Measurements from ENCODE around the gene PLCB4.

PLCB4 gene

GRCh38 chr20:9332791-9333479 is 264.0 kb downstream of the PLCB4 start:
- no peak for DNase-seq

- DNase-seq: no peak
Observed at GRCh38 chr20:9334866-9335265, 266.0 kb downstream of the PLCB4 start.

- no peak for DNase-seq
Observed at GRCh38 chr20:9338101-9338500, 269.2 kb downstream of the PLCB4 start.

GRCh38 chr20:9339708-9340107 is 270.8 kb downstream of the PLCB4 start:
- no peak for DNase-seq

- no peak for DNase-seq
Observed at GRCh38 chr20:9342651-9343050, 273.8 kb downstream of the PLCB4 start.

- no peak for DNase-seq
Observed at GRCh38 chr20:9344083-9344920, 275.4 kb downstream of the PLCB4 start.

- no peak for DNase-seq
Observed at GRCh38 chr20:9348316-9348715, 279.4 kb downstream of the PLCB4 start.

GRCh38 chr20:9348747-9349146 is 279.9 kb downstream of the PLCB4 start:
- no peak for DNase-seq

- DNase-seq: no peak
Observed at GRCh38 chr20:9349249-9349648, 280.4 kb downstream of the PLCB4 start.

GRCh38 chr20:9352739-9353138 is 283.9 kb downstream of the PLCB4 start:
- DNase-seq: no peak

GRCh38 chr20:9353180-9353915 is 284.5 kb downstream of the PLCB4 start:
- DNase-seq: no peak

- no peak for DNase-seq
Observed at GRCh38 chr20:9353916-9354276, 285.0 kb downstream of the PLCB4 start.

- DNase-seq: no peak
Observed at GRCh38 chr20:9354579-9354978, 285.7 kb downstream of the PLCB4 start.

- no peak for DNase-seq
Observed at GRCh38 chr20:9358001-9358400, 289.1 kb downstream of the PLCB4 start.

GRCh38 chr20:9359561-9360308 is 290.8 kb downstream of the PLCB4 start:
- DNase-seq: no peak

- DNase-seq: no peak
Observed at GRCh38 chr20:9360431-9360830, 291.5 kb downstream of the PLCB4 start.

- no peak for DNase-seq
Observed at GRCh38 chr20:9363673-9364072, 294.8 kb downstream of the PLCB4 start.

GRCh38 chr20:9367328-9367727 is 298.4 kb downstream of the PLCB4 start:
- no peak for DNase-seq

GRCh38 chr20:9367746-9368145 is 298.9 kb downstream of the PLCB4 start:
- DNase-seq: no peak

GRCh38 chr20:9368893-9369292 is 300.0 kb downstream of the PLCB4 start:
- DNase-seq: no peak

GRCh38 chr20:9369557-9369956 is 300.7 kb downstream of the PLCB4 start:
- no peak for DNase-seq

GRCh38 chr20:9374072-9374471 is 305.2 kb downstream of the PLCB4 start:
- no peak for DNase-seq

GRCh38 chr20:9374480-9374879 is 305.6 kb downstream of the PLCB4 start:
- DNase-seq: no peak

All from stimulated activated CD8-positive, alpha-beta memory T cell treated with anti-CD3 and anti-CD28 coated beads, Interleukin-4, amount 100 ng/mL, for 48 hours (primary cell).